ENCODE data around the gene B4GALNT4. TPM values are rescaled to one million over a fixed set of nuclear protein-coding genes. Genes with fewer than 3 reads are reported as not detected.
A peak's percentile ranks its signal among the peaks of the same experiment; 100 is the strongest.

The B4GALNT4 gene
- total RNA-seq, 3 donors from 2014 or later (not counting 1 experiment from before 2014, with no cell fraction given), result 0.66 to 1.5 (median 1.5) TPM

DNA sequence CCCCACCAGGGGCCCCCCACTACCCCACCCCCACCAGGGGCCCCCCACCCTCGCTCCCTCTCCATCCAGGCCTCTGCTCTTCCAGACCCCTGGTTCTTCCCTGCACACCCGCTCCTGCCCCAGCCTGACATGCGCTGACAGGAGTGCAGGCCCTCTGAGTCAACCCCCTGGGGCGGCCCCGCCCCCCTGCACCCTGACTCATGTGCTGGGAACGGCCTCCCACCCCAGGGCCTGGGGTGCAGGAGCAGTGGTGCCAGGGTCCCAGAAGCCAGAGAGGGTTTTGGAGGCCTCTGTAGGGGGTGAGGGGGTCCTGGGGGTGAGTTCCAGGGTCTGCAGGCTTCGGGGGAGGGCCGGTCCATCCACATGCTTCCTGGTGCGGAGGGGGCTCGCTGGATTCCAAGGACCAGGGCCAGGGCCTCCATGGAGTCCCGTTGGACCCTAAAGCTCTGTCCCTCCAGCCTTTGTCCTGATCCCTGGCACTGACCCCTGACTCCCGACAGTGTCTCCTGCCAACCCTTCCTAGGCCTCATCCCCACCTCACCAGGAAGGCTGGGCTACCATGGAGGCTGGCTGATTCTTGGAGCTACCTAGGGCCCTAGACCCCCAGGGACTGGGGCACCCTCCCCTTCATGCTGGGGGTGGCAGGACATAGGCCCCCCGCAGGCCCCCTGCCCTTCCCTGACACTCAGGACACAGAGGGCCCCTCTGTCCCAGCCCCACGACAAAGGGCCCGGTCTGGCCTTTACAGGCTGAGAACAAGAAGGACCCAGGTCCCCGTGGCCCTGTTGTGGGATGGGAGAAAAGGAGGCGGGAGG is 24.1 kb downstream of the B4GALNT4 start:
- H3K36me3 Mint-ChIP-seq, result no peaks in the 10 kb centered on the region
- no peak overlapping the region for H3K4me3 Mint-ChIP-seq
- ATAC-seq (no peak), DNase-seq (no peak)
- Histone ChIP-seq H3K9me3 (ENCODE audit: control insufficient read depth, insufficient read depth, low read length) (no peaks in the 10 kb centered on the region), H3K27me3 (ENCODE audit: control insufficient read depth, insufficient read depth, low read length) (no peaks in the 10 kb centered on the region), H3K4me3 (ENCODE audit: low read length) (no peak overlapping the region), H3K27ac (ENCODE audit: low read length) (no peak overlapping the region), H3K36me3 (ENCODE audit: control insufficient read depth, insufficient read depth, low read length) (no peaks in the 10 kb centered on the region), H3K4me1 (ENCODE audit: control insufficient read depth, insufficient read depth, low read length) (peaks cover 19% of the 10 kb centered on the region)
- TF ChIP-seq, protein P1, sequence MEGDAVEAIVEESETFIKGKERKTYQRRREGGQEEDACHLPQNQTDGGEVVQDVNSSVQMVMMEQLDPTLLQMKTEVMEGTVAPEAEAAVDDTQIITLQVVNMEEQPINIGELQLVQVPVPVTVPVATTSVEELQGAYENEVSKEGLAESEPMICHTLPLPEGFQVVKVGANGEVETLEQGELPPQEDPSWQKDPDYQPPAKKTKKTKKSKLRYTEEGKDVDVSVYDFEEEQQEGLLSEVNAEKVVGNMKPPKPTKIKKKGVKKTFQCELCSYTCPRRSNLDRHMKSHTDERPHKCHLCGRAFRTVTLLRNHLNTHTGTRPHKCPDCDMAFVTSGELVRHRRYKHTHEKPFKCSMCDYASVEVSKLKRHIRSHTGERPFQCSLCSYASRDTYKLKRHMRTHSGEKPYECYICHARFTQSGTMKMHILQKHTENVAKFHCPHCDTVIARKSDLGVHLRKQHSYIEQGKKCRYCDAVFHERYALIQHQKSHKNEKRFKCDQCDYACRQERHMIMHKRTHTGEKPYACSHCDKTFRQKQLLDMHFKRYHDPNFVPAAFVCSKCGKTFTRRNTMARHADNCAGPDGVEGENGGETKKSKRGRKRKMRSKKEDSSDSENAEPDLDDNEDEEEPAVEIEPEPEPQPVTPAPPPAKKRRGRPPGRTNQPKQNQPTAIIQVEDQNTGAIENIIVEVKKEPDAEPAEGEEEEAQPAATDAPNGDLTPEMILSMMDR (IDR thresholded peaks at IDR 0.05), result no peak
- H3K27ac Mint-ChIP-seq, result no peak overlapping the region
- intact Hi-C loops (cut with micrococcal nuclease), result no loop called here
- peaks cover under 1 to 23% of the 10 kb centered on the region in 2 donors for H3K4me1 Mint-ChIP-seq
- peaks cover 0 to under 1% of the 10 kb centered on the region in 2 donors for H3K27me3 Mint-ChIP-seq (ENCODE audit: low read depth in 2 of 2)
- WGBS (ENCODE audit: insufficient coverage), result 94% methylated on average over 16 of the region's 17 CpGs
- no peaks in the 10 kb centered on the region for H3K9me3 Mint-ChIP-seq

DNA sequence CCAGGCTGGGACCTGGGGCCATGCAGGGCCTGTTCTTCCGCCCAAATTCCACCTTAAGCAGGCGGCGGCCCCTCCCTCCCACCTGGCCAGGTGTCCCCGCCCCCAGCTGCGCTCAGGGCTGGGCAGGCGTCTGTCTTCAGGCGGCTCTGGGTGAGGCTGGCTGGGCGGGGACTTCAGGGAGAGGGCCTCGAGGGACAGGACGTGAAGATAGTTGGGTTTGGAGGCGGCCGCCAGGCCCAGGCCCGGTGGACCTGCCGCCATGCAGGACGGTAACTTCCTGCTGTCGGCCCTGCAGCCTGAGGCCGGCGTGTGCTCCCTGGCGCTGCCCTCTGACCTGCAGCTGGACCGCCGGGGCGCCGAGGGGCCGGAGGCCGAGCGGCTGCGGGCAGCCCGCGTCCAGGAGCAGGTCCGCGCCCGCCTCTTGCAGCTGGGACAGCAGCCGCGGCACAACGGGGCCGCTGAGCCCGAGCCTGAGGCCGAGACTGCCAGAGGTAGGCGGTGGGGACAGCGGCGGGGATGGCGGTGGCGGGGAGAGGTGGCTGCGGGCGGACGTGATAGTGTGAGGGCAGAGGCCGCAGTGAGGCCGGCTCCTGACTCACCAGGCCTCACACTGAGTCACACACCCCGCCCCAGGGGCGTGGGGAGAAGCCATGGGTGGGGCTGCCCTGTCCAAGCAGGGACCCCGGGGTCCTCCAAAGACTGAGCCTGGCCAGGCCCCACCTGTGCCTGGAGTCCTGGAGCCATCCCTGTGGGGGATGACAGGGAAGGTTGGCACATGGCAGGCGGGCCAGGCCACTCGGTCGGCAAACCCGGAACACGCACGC is 24.9 kb downstream of the B4GALNT4 start, which contains the start of gene PKP3:
TSS of gene PKP3 (plus strand) at position 176 of the 824 bp plus-strand sequence. CDS start at position 260, 84 bp downstream.
- no peaks in the 10 kb centered on the region for H3K27me3 ChIP-seq (ENCODE audit: control insufficient read depth, insufficient read depth, low read length)
- Mint-ChIP-seq H3K27ac (no peak within 1 kb of the TSS), H3K4me1 (peaks cover 0 to 18% of the 10 kb centered on the region in 2 donors), H3K27me3 (ENCODE audit: low read depth in 2 of 2) (no peaks in the 10 kb centered on the region), H3K36me3 (no peaks in the 10 kb centered on the region), H3K9me3 (no peaks in the 10 kb centered on the region), H3K4me3 (peak within 1 kb of the TSS; percentile 17)
- no peak for DNase-seq
- H3K9me3 ChIP-seq (ENCODE audit: control insufficient read depth, insufficient read depth, low read length), result no peaks in the 10 kb centered on the region
- H3K4me1 ChIP-seq (ENCODE audit: control insufficient read depth, insufficient read depth, low read length), result peaks cover 19% of the 10 kb centered on the region
- no peak for ATAC-seq
- no peaks in the 10 kb centered on the region for H3K36me3 ChIP-seq (ENCODE audit: control insufficient read depth, insufficient read depth, low read length)
- TF ChIP-seq, protein P1 (IDR thresholded peaks at IDR 0.05), result no peak
- no peak within 1 kb of the TSS for H3K27ac ChIP-seq (ENCODE audit: low read length)
- H3K4me3 ChIP-seq (ENCODE audit: low read length), result no peak within 1 kb of the TSS
- 92% methylated on average over 57 of the region's 57 CpGs for WGBS (ENCODE audit: insufficient coverage)
- intact Hi-C loops (cut with micrococcal nuclease), result no loop called here

DNA sequence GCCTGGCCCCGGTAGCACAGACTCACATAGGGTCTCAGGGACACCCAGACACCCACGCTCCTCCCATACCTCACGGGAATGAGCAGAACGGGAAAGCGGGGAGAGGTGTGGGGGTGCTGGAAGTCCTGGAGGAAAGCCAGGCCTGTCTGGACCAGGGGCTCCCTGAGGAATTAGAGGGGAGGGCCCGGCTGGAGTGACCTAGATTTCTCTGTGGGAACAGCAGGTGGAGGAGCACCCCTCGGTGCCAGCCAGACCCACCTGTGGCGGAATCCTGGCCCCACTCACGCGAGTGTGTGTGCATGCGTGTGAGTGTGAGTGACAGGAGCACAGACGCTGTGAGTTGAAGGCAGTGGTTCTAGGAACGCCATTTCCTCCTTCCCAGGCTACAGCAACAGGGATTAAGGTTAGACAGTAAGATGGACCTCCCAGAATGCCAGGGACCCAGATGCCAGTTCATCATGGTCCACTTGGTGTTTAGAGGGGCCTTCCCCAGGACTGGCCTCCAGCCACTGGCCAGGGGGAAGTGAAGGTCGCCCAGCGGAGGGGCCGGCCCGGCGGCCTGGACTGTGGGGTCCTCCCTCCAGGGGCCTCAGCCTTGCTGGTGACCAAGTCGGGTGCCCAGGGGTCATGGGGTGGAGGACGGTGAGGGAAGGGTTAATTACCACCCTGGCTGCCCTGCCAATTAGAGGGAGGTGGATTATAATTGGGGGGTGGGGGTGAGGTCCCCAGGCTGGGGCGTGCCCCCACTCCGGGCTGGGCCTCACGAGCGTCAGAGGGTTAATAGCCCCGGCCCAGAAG is 25.8 kb downstream of the B4GALNT4 start:
- TF ChIP-seq, protein P1 (IDR thresholded peaks at IDR 0.05), result no peak
- ATAC-seq (no peak), DNase-seq (no peak)
- H3K27me3 ChIP-seq (ENCODE audit: control insufficient read depth, insufficient read depth, low read length), result no peaks in the 10 kb centered on the region
- H3K36me3 ChIP-seq (ENCODE audit: control insufficient read depth, insufficient read depth, low read length), result no peaks in the 10 kb centered on the region
- H3K36me3 Mint-ChIP-seq, result no peaks in the 10 kb centered on the region
- WGBS (ENCODE audit: insufficient coverage), result 87% methylated on average over 24 of the region's 25 CpGs
- H3K4me1 ChIP-seq (ENCODE audit: control insufficient read depth, insufficient read depth, low read length), result peaks cover 19% of the 10 kb centered on the region
- no peak overlapping the region for H3K27ac Mint-ChIP-seq
- H3K27ac ChIP-seq (ENCODE audit: low read length), result no peak overlapping the region
- peak overlapping the region; percentile 17 for H3K4me3 Mint-ChIP-seq
- H3K4me3 ChIP-seq (ENCODE audit: low read length), result no peak overlapping the region
- peaks cover 0 to 18% of the 10 kb centered on the region in 2 donors for H3K4me1 Mint-ChIP-seq
- no peaks in the 10 kb centered on the region for H3K9me3 ChIP-seq (ENCODE audit: control insufficient read depth, insufficient read depth, low read length)
- no peaks in the 10 kb centered on the region for H3K9me3 Mint-ChIP-seq
- H3K27me3 Mint-ChIP-seq (ENCODE audit: low read depth in 2 of 2), result no peaks in the 10 kb centered on the region
- intact Hi-C loops (cut with micrococcal nuclease), result no loop called here
